ES-I3 (cell line): ENCODE measurements around the gene SERTAD3.

Source experiments
- H3K36me3 ChIP-seq: 2 replicates; pipeline ENCODE4 v1.6.1; 2013; ENCODE audit warnings: mild to moderate bottlenecking, low read length, control low read depth, moderate library complexity; ENCODE audit not compliant: insufficient read depth
- H3K4me1 ChIP-seq: 2 replicates; pipeline ENCODE4 v1.6.1; 2013; ENCODE audit warnings: mild to moderate bottlenecking, control low read depth, low read length; ENCODE audit not compliant: insufficient read depth
- H3K9ac ChIP-seq: 2 replicates; pipeline ENCODE4 v1.6.1; 2013; ENCODE audit warnings: low read depth, mild to moderate bottlenecking, low read length, moderate library complexity
- H3K9me3 ChIP-seq: 2 replicates; pipeline ENCODE4 v1.6.1; 2013; ENCODE audit warnings: mild to moderate bottlenecking, low read length, moderate library complexity; ENCODE audit not compliant: control insufficient read depth, insufficient read depth

The SERTAD3 gene

GRCh38 chr19:40396886-40397567 lies 47.1 kb downstream of the SERTAD3 start:
- Histone ChIP-seq H3K9ac (no peak overlapping the region), H3K4me1 (peaks cover 4% of the 10 kb centered on the region; the same call in 1 of the 2 replicates), H3K9me3 (no peaks in the 10 kb centered on the region), H3K36me3 (no peaks in the 10 kb centered on the region)

- Histone ChIP-seq H3K36me3 (no peaks in the 10 kb centered on the region), H3K9ac (no peak overlapping the region), H3K4me1 (peaks cover 4% of the 10 kb centered on the region; the same call in 1 of the 2 replicates), H3K9me3 (no peaks in the 10 kb centered on the region)
Measured at GRCh38 chr19:40395956-40396355, 48.2 kb downstream of the SERTAD3 start.

GRCh38 chr19:40394816-40395210 lies 49.3 kb downstream of the SERTAD3 start:
- no peak overlapping the region for H3K9ac ChIP-seq
- no peaks in the 10 kb centered on the region for H3K9me3 ChIP-seq
- peaks cover 4% of the 10 kb centered on the region; the same call in 1 of the 2 replicates for H3K4me1 ChIP-seq

GRCh38 chr19:40393894-40394815 lies 50.0 kb downstream of the SERTAD3 start:
- peaks cover 3% of the 10 kb centered on the region; the same call in 1 of the 2 replicates for H3K4me1 ChIP-seq
- no peak overlapping the region for H3K9ac ChIP-seq
- H3K9me3 ChIP-seq, result no peaks in the 10 kb centered on the region
- no peaks in the 10 kb centered on the region for H3K36me3 ChIP-seq

More at GRCh38 chr19:40394816-40395210, 49.3 kb downstream of the SERTAD3 start:
- no peaks in the 10 kb centered on the region for H3K36me3 ChIP-seq

- no peak overlapping the region for H3K9ac ChIP-seq
- no peaks in the 10 kb centered on the region for H3K9me3 ChIP-seq
- H3K36me3 ChIP-seq, result no peaks in the 10 kb centered on the region
- no peaks in the 10 kb centered on the region; the same call in 1 of the 2 replicates for H3K4me1 ChIP-seq
Measured at GRCh38 chr19:40392894-40393517, 51.1 kb downstream of the SERTAD3 start.

- no peaks in the 10 kb centered on the region; the same call in 1 of the 2 replicates for H3K4me1 ChIP-seq
Measured at GRCh38 chr19:40392123-40392522, 52.0 kb downstream of the SERTAD3 start.

More at GRCh38 chr19:40392123-40392522, 52.0 kb downstream of the SERTAD3 start:
- H3K9me3 ChIP-seq, result no peaks in the 10 kb centered on the region
- H3K9ac ChIP-seq, result no peak overlapping the region
- H3K36me3 ChIP-seq, result no peaks in the 10 kb centered on the region
